GM21360 (cell line): Measurements from ENCODE around the gene NUP210.

Source experiments
- ATAC-seq: cut with Tn5 transposase; IDR thresholded peaks from one replicate; pipeline ENCODE4 v1.9.1; 2021; ENCODE audit warnings: mild to moderate bottlenecking, moderate library complexity; ENCODE audit not compliant: unreplicated experiment

Gene NUP210

GRCh38 chr3:13296662-13297061 lies 123.5 kb downstream of the NUP210 start:
- ATAC-seq, result no peak

GRCh38 chr3:13294442-13295351 lies 125.4 kb downstream of the NUP210 start:
- ATAC-seq, result no peak

GRCh38 chr3:13292375-13292774 lies 127.7 kb downstream of the NUP210 start:
- no peak for ATAC-seq

GRCh38 chr3:13290941-13291340 lies 129.2 kb downstream of the NUP210 start:
- no peak for ATAC-seq

- no peak for ATAC-seq
Measured at GRCh38 chr3:13289771-13290285, 130.3 kb downstream of the NUP210 start.

- no peak for ATAC-seq
Measured at GRCh38 chr3:13288732-13289718, 131.1 kb downstream of the NUP210 start.

- ATAC-seq, result no peak
Measured at GRCh38 chr3:13287833-13288232, 132.3 kb downstream of the NUP210 start.

GRCh38 chr3:13286873-13287272 lies 133.2 kb downstream of the NUP210 start:
- ATAC-seq, result no peak

- ATAC-seq, result no peak
Measured at GRCh38 chr3:13285007-13285567, 135.0 kb downstream of the NUP210 start.

- no peak for ATAC-seq
Measured at GRCh38 chr3:13283877-13284264, 136.3 kb downstream of the NUP210 start.

GRCh38 chr3:13282986-13283876 lies 136.9 kb downstream of the NUP210 start:
- ATAC-seq, result no peak

- ATAC-seq, result no peak
Measured at GRCh38 chr3:13282358-13282985, 137.7 kb downstream of the NUP210 start.

- no peak for ATAC-seq
Measured at GRCh38 chr3:13281507-13282357, 138.4 kb downstream of the NUP210 start.

GRCh38 chr3:13280811-13281506 lies 139.2 kb downstream of the NUP210 start:
- ATAC-seq, result no peak

- ATAC-seq, result no peak
Measured at GRCh38 chr3:13280122-13280790, 139.9 kb downstream of the NUP210 start.

- ATAC-seq, result no peak
Measured at GRCh38 chr3:13279532-13279910, 140.6 kb downstream of the NUP210 start.

- ATAC-seq, result no peak
Measured at GRCh38 chr3:13278783-13279531, 141.2 kb downstream of the NUP210 start.
